Measurements from ENCODE around the gene FUT7.

The FUT7 gene

DNA sequence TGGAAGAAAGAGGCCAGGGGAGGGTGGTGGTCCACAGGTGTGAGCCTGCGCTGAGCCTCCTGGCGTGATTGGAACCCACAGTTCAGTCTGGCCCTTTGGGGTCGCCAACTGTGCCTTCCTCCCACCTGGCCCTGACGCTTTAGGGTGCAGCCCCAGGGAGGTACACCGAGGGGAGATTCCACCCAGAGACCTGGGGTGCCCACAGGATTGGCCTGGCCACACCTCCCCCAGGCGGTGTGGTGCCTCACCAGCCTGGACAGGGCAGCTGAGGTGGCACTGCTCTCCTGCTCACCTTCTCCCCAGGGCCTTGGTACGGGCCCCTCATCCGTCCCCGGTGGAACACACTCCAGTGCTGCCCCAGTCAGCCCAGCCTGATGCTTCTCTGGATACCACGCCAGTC is 34.5 kb downstream of the FUT7 start:
- ATAC-seq (no peak), DNase-seq (ENCODE audit: low spot score in 2 of 2) (no peak)
- Mint-ChIP-seq H3K4me1 (peaks cover 59% of the 10 kb centered on the region), H3K27ac (peak overlapping the region; percentile 90), H3K9me3 (no peaks in the 10 kb centered on the region), H3K36me3 (peaks cover 27% of the 10 kb centered on the region), H3K4me3 (peak overlapping the region; percentile 69)

DNA sequence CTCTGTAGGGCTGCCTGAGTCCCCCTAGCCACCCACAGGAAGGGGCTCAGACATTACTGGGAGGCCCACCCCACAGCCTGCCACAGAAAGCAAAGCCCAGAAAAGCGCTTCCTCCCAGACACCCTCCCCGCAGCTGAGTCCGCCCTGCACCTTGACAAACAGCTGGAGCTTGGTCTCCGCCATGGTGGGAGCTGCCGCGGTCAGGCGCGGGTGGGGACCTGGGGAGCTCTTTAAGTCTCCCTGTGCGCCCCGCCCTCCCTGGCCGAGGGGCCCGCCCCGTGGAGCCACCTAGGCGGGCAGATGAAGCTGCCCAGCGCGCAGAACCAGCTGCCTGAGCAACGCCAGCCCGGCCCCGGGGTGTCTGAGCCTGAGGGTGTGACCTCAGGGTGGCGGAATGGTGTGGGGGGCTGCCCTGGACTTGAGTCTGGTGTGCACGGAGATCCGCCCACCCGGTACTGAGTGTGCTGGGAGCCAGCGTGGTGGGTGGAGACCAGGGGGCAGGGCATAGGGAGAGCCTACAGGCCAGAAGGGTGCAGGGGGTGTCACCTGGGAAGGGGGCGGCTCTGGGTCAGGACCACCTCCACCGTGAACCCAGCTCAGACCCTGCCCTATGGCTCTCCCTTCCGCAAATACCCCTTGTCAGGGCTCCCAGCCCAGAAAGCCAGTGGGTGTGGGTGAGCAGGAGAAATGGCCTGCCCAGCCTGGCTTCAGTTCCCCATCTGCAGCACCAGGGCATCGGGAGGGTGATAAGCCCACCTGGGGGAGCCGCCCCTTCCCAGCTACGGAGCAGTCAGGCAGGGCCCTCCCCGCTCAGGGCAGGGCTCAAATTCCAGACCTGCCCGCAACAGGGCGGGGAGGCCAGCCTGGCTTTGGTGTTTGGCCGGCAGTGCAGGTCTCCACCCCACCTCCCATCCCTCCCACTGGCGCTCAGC is 35.3 kb downstream of the FUT7 start, which contains the start of gene CLIC3:
Gene CLIC3 (minus strand): TSS at position 208 of the 932 bp plus-strand sequence. CDS start 25 bp downstream, at position 183.
- DNase-seq (ENCODE audit: low spot score in 2 of 2) (peak in 1 of 2 donors; percentile 75), ATAC-seq (no peak)
- Mint-ChIP-seq H3K4me1 (peaks cover 60% of the 10 kb centered on the region), H3K9me3 (no peaks in the 10 kb centered on the region), H3K36me3 (peaks cover 29% of the 10 kb centered on the region), H3K4me3 (peak within 1 kb of the TSS; percentile 69), H3K27ac (peak within 1 kb of the TSS; percentile 90)

DNA sequence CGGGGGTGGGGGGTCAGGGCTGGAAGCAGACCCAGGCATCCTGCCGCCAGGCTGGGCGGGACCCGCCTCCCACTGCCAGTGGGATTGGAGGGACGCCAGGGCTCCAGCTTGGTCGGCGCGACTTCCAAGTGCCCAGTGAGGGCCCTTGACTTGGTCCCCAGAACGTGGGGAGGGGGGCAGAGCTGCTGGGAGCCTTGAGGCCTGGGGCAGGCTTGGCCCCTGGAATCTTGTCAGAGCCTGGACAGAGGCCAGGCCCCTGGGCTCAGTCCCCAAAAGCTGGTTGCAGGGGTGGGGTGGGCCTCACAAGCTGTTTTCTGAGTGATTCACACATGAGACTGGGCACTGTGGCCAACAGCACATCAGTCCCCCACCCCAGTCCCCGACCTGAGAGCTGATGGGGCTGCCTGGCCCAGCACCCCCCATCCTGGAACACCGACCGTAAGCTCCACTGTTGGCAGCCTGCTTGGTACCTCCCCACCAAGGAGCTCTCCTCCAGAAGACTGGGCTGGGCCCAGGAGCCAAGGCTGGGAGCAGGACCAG is 36.0 kb downstream of the FUT7 start:
- no peaks in the 10 kb centered on the region for H3K9me3 Mint-ChIP-seq
- peaks cover 67% of the 10 kb centered on the region for H3K4me1 Mint-ChIP-seq
- ATAC-seq: no peak
- peak overlapping the region; percentile 69 for H3K4me3 Mint-ChIP-seq
- DNase-seq (ENCODE audit: low spot score in 2 of 2): no peak
- peaks cover 33% of the 10 kb centered on the region for H3K36me3 Mint-ChIP-seq
- peak overlapping the region; percentile 58 for H3K27ac Mint-ChIP-seq

DNA sequence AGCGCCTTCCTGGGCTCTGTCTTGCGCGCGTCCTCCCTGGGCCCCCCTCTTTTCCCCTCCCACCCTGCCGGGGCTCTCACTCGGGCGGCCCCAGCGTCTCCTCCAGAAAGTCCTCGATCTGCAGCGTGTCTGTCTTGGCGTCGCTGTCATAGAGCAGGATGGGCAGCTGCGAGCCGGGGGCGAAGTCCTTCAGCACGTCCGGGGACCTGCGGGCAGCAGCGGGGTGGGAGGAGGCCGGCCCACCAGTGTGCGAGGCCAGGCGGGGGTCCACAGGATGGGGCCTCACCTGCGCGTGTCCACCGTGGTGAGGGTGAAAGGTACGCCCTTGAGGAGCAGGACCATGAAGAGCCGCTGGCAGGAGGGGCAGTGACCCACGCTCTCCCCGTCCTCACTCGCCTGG is 36.5 kb downstream of the FUT7 start:
- H3K27ac Mint-ChIP-seq: no peak overlapping the region
- no peak for ATAC-seq
- H3K4me1 Mint-ChIP-seq: peaks cover 66% of the 10 kb centered on the region
- H3K36me3 Mint-ChIP-seq: peaks cover 31% of the 10 kb centered on the region
- no peak overlapping the region for H3K4me3 Mint-ChIP-seq
- H3K9me3 Mint-ChIP-seq: no peaks in the 10 kb centered on the region
- DNase-seq (ENCODE audit: low spot score in 2 of 2): no peak

DNA sequence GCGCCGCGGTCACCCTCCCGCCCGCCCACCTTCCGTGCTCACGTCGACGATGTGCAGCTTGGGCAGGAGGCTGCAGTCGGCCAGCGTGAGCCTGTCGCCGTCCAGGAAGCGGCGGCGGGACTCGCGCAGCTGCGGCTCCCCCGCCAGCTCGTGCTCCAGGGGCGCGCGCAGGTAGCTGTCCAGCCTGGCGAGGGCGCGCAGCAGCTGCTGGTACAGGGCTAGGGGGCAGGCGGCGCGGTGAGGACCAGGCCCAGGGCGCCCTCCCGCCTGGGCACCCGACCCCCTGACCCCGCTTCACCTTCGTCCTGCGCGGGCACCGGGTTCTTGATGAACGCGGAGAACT is 37.0 kb downstream of the FUT7 start:
- H3K9me3 Mint-ChIP-seq: no peaks in the 10 kb centered on the region
- peaks cover 26% of the 10 kb centered on the region for H3K36me3 Mint-ChIP-seq
- peaks cover 61% of the 10 kb centered on the region for H3K4me1 Mint-ChIP-seq
- no peak for ATAC-seq
- peak in 1 of 2 donors; percentile 48 for DNase-seq (ENCODE audit: low spot score in 2 of 2)
- no peak overlapping the region for H3K4me3 Mint-ChIP-seq
- H3K27ac Mint-ChIP-seq: no peak overlapping the region

DNA sequence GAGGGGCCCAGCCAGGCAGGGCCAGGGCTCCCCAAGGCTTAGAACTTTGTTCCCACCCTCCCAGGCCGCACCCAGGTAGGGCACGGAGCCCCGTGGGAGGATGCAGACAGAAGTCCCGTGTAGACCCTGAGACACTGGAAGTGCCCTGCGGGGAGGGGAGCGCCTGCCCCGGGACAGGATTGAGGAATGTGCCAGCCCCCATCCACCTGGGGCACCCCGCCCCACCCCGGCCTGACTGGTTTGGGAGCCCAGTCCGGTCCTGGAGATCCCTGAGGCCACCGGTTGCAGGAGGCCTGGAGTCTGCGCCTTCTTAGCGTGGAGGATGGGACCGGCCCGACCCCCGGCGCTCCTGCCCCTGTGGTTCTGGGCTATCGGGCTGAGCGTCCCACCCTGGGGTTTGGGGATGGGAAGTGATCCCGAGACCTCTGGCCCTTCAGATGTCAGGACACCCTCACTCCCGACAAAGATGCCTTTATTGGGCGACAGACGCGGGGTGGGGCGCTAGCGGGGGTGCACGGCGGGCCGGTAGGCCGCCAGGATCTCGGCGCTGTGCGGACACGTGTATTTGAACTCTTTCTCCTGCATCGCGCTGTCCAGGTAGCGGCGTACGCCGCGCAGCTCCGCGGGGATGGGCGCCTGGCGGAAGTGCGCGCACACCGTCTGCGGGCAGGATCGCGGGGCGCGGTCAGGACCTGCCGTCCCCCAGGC is 37.6 kb downstream of the FUT7 start:
- no peak for DNase-seq (ENCODE audit: low spot score in 2 of 2)
- H3K9me3 Mint-ChIP-seq: no peaks in the 10 kb centered on the region
- H3K27ac Mint-ChIP-seq: peak overlapping the region; percentile 61
- no peak for ATAC-seq
- peaks cover 26% of the 10 kb centered on the region for H3K36me3 Mint-ChIP-seq
- peak overlapping the region; percentile 79 for H3K4me3 Mint-ChIP-seq
- H3K4me1 Mint-ChIP-seq: peaks cover 56% of the 10 kb centered on the region

DNA sequence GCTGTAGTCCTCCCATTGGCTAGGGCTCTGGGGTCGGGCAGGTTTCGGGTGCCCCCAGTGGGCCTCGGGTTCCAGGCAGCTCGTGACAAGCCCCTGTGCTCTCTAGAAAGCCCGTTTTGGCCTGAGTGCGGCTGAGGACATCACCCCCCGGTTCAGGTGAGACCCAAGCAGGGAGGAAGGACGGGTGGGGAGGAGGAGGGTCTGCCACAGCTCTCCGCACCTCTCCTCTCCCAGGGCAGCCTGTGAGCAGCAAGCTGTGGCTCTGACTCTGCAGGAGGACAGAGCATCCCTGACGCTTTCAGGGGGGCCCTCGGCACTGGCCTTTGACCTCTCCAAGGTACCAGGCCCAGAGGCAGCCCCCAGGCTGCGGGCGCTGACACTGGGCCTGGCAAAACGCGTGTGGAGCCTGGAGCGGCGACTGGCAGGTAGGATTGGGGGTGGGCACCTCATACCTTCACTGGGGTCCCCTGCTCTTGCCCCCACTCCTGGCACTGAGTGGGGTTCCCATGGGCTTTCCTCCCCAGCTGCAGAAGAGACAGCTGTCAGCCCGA is 39.0 kb downstream of the FUT7 start:
- peak overlapping the region; percentile 79 for H3K4me3 Mint-ChIP-seq
- ATAC-seq: no peak
- H3K36me3 Mint-ChIP-seq: peaks cover 20% of the 10 kb centered on the region
- H3K9me3 Mint-ChIP-seq: no peaks in the 10 kb centered on the region
- H3K27ac Mint-ChIP-seq: peak overlapping the region; percentile 83
- H3K4me1 Mint-ChIP-seq: peaks cover 43% of the 10 kb centered on the region
- DNase-seq (ENCODE audit: low spot score in 2 of 2): no peak

DNA sequence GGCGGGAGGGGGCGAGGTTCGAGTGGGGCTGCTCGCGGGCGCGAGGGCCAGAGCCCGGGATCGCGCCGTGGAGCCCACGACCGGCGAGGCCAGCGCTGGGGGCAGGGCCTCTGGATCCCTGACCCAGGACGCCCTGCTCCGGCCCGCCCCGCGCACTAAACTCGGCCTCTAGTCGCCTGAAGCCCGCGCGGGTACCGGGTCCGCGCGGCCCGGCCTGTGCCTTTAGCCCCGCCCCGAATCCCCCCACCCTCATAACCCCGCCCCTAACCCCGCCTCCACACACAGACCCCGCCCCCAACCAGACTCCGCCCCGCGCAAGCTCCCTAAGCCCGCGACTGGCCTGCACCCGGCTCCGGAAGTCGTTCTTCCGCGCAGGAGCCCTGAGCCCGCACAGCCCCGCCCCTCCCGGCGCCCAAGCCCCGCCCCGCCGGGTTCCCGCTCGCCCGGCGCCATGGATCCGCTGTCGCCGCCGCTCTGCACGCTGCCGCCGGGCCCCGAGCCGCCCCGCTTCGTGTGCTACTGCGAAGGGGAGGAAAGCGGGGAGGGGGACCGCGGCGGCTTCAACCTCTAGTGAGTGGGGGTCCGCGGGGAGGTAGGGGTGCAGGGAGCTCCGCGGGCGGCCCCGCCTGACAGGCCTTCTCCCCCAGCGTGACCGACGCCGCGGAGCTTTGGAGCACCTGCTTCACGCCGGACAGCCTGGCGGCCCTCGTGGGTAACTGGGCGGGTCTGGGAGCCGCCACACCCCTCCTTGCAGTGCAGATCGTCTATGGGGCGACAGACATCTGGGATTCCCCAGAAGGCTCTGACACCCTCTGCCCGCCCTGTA is 39.7 kb downstream of the FUT7 start, which contains the start of gene PAXX:
Gene PAXX (plus strand): TSS at position 430 of the 826 bp plus-strand sequence. CDS start 22 bp downstream, at position 452.
- peak within 1 kb of the TSS; percentile 79 for H3K4me3 Mint-ChIP-seq
- no peaks in the 10 kb centered on the region for H3K9me3 Mint-ChIP-seq
- ATAC-seq: peak; percentile 87
- H3K36me3 Mint-ChIP-seq: peaks cover 14% of the 10 kb centered on the region
- peak within 1 kb of the TSS; percentile 83 for H3K27ac Mint-ChIP-seq
- peaks cover 37% of the 10 kb centered on the region for H3K4me1 Mint-ChIP-seq
- DNase-seq (ENCODE audit: low spot score in 2 of 2): peak; percentile 94 to 98

DNA sequence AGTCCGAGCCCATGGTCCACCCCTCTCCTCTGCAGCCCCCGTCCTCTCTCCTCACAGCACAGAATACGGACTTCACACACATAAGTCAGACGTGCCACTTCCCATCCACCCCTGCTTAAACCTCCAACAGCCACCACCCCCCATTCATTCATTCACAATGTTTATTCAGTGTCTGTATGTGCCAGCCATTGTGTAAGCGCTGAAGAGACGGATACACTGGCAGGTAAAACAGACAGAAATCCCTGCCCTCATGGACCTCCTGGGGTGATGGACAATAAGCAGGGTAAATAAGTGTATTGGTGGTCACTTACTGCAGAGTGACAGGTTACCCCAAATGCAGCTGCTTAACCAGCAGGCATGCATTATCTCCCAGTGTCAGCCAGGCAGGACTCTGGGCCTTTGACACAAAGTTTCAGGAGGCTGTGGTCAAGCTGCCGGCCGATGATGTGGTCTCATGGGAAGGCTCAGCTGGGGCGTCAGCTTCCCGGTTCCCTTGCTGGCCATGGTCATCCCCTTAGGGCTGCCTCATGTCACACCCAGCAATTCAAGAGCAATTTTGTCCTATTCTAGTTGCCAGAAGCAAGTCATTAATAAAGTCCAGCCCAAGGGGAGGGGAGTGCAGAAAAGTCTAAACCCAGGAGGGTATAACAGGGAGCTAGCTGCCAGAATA is 41.5 kb downstream of the FUT7 start:
- H3K4me1 Mint-ChIP-seq: peaks cover 26% of the 10 kb centered on the region
- DNase-seq (ENCODE audit: low spot score in 2 of 2) (no peak), ATAC-seq (no peak)
- no peaks in the 10 kb centered on the region for H3K9me3 Mint-ChIP-seq
- H3K36me3 Mint-ChIP-seq: peaks cover 14% of the 10 kb centered on the region
- H3K4me3 Mint-ChIP-seq: peak overlapping the region; percentile 79
- H3K27ac Mint-ChIP-seq: no peak overlapping the region

DNA sequence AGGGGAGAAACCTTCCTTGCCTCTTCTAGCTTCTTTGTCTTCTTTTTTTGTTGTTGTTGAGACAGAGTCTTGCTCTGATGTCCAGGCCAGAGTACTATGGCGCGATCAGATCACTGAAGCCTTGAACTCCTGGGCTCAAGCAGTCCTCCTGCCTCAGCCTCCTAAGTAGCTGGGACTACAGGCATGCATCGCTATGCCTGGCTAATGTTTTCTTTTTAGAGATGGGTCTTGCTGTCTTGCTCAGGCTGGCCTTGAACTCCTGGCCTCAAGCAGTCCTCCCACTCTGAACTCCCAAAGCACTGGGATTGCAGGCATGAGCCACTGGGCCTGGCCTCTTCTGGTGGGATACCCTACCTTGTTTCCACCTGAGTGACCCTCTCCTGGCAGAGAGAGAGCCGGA is 43.0 kb downstream of the FUT7 start:
- Mint-ChIP-seq H3K9me3 (no peaks in the 10 kb centered on the region), H3K4me3 (no peak overlapping the region)
- ATAC-seq: no peak

DNA sequence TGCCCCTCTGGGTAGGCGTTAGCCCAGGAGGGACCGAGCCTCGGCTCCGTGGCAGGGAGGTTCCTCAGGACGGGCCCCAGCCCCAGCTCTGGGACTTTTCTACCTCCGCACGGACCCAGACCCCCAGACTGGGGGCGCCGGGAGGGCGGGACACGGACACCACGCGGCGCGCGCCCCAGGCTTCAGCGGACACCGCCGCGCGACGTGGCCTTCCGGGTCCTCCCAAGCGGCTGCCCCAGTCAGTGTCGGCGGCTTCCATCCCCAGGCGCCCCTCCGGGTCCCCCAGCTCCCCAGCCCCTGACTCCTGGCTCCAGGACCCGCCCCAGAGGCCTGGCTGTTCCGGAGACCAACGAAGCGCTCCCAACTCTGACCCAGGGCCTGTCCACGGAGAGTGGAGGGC is 46.0 kb downstream of the FUT7 start:
- Mint-ChIP-seq H3K4me3 (no peak overlapping the region), H3K4me1 (peaks cover 13% of the 10 kb centered on the region), H3K9me3 (no peaks in the 10 kb centered on the region), H3K27ac (no peak overlapping the region), H3K36me3 (no peaks in the 10 kb centered on the region)
- ATAC-seq (no peak), DNase-seq (ENCODE audit: low spot score in 2 of 2) (no peak)

More for the DNA sequence above, 43.0 kb downstream of the FUT7 start:
- DNase-seq (ENCODE audit: low spot score in 2 of 2): no peak
- no peak overlapping the region for H3K27ac Mint-ChIP-seq
- H3K4me1 Mint-ChIP-seq: peaks cover 27% of the 10 kb centered on the region
- peaks cover 11% of the 10 kb centered on the region for H3K36me3 Mint-ChIP-seq

DNA sequence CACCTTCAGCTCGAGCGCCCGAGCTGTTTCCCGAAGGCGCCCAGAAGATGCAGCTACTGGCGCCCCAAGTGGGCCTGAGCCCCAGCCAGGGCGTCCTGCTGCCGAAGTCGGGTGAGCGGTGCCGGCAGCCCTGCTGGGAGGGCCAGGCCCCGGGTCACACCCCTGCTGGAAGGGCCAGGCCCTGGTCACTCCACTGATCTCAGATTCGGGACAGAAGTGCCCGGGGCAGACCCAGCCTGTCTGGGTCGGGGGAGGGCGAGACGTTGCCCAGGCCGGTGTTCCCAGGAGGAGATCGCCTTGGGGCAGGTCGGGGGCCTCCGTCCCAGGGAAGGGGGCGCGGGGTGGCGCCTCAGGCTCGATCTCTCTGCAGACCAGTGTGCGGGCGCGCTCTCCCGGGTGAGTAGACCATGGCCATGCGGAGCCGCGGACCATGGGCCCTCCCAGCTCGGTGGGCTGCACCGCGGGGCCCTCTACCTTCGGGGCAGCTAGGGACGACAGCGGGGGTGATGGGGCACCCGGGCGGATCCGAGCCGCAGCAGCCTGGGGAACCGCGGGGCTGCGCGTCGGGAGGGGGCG is 46.8 kb downstream of the FUT7 start:
- Mint-ChIP-seq H3K9me3 (no peaks in the 10 kb centered on the region), H3K27ac (no peak overlapping the region), H3K4me3 (no peak overlapping the region), H3K4me1 (peaks cover 12% of the 10 kb centered on the region), H3K36me3 (no peaks in the 10 kb centered on the region)
- no peak for DNase-seq (ENCODE audit: low spot score in 2 of 2)
- no peak for ATAC-seq

DNA sequence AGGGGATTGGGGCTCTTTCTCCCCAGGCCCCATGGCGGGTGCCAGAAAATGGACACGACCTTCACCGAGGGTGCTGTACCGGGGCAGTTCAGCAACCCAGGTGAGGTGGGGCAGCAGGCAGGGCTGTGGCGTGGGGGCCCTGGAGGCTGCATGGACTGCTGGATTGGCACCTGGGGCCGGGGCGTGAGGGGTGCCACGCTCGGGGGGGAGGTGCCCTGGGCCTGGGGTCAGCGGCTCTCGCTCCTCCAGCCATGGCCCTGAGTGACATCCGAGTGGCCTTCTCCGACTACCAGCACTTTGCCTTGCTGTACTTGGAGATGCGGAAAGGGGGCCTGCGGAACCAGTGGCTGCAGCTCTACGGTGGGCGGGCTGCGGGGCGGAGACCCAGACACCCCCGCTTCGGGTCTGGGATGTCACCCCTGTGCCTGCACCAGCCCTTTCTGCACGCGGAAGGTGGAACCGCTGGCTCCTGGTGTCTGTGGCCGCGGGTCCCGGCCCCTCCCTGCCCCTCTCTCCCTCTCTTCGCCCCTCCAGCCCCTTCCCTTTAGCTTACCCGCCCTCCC is 47.3 kb downstream of the FUT7 start:
- DNase-seq (ENCODE audit: low spot score in 2 of 2) (no peak), ATAC-seq (no peak)

More for the DNA sequence above, 47.3 kb downstream of the FUT7 start:
- H3K4me1 Mint-ChIP-seq: peaks cover 12% of the 10 kb centered on the region
- no peaks in the 10 kb centered on the region for H3K36me3 Mint-ChIP-seq
- no peaks in the 10 kb centered on the region for H3K9me3 Mint-ChIP-seq
- no peak overlapping the region for H3K27ac Mint-ChIP-seq
- H3K4me3 Mint-ChIP-seq: no peak overlapping the region
